ENCODE measurements around the gene PATJ.
A peak's percentile ranks its signal among the peaks of the same experiment; 100 is the strongest.
"Not testable (repeated sequence)": the region's sequence is repeated elsewhere in the genome, so short reads cannot be mapped to it uniquely, and the experiment has no call there.

Gene PATJ

DNA sequence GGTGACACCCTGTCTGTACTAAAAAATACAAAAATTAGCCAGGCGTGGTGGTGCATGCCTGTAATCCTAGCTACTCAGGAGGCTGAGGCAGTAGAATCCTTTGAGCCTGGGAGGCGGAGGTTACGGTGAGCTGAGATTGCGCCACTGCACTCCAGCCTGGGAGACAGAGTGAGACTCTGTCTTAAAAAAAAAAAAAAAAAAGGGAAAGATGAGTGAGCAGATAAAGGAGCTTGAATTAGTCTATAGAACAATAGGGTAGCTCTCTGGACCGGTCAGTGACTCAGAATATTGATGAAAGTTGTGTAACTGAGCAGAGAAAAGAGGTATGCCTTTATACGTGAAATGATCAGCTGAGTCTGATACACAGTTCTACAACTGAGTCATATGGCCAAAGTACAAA is 95.3 kb downstream of the PATJ start:
- DNase-seq = not testable (repeated sequence)

DNA sequence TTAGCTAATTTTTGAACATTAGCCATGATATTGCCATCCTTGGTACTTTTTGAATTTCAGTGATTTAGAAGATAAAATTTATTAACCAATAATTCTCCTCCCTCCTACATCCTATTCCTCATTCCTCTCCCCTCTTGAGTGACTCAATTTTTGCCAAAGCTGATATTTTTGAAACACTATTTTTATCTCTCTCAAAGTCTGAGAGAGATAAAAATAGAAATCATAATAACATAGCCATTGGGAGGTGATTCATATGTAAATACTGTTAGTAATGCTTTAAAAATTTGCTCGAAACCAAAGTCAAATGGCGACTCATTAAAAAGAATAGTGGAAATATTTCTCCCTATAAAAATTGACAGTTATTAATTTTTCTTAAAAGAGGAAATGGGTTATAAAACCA is 97.4 kb downstream of the PATJ start:
- no peak for DNase-seq

DNA sequence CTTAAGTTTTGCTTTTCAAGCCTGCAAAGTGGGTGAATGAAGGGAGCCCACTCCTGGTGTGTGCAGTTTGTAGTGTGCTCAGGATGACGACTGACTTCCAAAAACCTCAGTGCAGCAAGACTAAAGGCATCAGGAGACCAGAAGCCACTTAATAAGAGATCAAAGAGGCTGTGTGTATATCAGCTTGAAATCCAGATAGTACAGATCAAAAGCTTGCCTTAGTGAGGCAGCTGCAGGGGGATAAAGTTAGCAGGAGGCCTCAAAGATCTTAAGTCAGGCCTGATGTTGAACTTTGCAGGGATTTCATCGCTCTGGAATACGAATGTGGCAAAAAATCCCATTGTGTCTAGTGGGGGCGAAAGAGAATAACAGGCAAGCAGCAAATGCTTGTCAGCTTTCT is 99.8 kb downstream of the PATJ start:
- no peak for DNase-seq

DNA sequence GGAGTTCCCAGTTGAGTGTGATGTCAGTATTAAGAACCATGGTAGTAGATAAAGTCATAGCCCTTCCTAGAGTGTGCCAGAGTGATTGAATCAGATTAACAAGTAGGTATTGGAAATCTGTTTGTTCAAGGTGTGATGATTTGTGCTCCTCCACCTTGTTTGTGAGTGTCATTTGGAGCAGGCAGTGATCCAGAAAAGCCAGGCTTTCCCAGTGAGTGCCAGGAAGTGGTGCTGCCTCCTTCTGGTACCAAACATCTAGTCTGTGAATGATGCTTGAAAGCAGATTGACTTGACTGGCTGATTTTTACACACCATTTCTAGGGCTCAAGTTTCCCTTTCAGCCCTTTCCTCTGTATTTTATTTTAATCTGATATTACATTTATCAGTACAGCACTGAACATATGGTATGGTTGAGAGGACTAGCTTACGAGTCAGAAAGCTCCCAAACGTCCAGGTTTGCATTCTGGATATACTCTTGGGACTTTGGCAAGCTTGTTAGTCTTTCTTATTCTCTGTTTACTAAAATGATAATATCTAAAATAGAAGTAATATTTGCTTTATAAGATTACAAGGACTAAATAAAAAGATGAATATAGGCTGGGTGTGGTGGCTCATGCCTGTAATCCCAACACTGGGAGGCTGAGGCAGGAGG is 100.7 kb downstream of the PATJ start:
- no peak for DNase-seq

GRCh38 chr1:61844006-61844405 is 101.7 kb downstream of the PATJ start:
- DNase-seq = no peak

DNA sequence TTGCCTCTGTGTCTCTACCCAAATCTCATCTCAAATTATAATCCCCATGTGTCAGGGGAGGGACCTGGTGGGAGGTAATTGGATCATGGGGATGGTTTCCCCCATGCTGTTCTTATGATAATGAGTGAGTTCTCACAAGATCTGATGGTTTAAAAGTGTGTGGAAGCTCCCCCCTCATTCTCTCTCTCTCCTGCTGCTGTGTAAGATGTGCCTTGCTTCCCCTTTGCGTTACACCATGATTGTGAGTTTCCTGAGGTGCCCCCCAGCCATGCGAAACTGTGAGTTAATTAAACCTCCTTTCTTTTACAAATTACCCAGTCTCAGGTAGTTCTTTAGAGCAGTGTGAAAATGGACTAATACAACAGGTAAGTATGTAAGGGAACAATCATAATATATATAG is 102.4 kb downstream of the PATJ start:
- DNase-seq = not testable (repeated sequence)

DNA sequence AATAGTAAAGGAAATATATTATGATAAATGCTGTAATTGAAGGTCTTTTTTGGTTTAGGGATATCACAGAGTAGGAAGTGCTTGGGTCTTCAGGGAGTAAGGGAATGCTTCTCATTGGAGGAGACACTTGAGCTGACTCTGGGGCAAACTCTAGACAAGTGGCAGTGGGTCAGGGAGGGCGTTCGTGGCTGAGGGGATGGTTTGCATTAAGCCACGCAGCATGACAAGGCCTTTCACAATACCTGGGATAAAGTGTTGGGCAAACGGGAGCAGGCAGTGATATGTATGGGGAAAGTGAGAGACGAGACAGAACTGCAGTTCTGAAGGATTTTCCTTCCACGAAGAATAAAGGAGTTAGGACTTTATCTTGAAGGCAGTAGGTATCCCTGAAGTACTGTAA is 109.0 kb downstream of the PATJ start:
- no peak for DNase-seq

DNA sequence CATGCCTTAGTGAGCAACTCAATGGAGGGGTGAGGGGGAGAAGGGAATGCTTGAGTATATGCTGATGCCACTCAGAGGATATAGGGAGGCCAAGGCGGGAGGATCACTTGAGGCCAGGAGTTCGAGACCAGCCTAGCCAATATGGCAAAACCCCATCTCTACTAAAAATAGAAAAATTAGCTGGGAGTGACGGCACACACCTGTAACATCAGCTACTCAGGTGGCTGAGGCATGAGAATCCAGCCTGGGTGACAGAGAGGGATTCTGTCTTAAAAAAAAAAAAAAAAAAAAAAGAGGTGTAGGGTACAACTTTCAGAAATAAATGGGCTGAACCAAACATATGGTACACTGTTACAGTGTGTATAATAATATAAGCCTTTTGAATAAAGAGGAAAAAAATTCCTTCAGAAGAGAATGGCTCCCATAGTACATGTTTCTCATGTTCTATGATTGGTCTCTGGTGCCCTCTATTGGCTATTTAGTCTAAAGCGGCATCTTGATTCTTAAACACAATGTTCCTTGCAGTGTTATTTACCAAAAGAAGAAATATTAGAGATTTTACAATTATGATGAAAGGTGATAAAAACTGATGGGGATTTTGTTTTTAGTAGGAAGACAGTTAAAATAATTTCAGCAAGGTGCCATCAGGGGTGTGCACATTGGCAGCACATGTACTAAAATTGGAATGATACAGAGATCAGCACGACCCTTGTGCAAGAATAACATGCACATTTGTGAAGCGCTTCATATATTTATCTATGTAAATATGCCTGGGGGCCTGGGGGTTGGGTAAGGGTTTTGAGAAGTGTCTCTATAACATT is 109.8 kb downstream of the PATJ start:
- DNase-seq = peak; percentile 76

DNA sequence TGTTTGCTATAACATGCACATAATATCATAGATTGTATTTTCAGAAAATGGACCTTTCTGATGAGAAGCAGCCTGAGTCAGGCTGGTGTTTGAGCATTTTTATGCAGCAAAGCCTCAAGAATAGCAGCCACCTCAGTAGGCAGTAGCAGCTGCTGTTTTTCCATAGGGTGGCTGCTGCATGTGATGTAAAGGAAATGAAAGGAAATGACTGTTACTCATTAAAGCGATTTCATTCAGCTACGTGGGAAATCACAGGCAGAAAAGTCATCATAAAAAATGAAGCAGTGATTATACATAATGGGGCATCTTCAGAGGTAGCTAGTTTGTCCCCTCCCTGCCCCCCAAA is 110.4 kb downstream of the PATJ start:
- DNase-seq = no peak

GRCh38 chr1:61853583-61853982 is 111.3 kb downstream of the PATJ start:
- DNase-seq = peak; percentile 20

GRCh38 chr1:61864489-61864888 is 122.2 kb downstream of the PATJ start:
- no peak for DNase-seq

- no peak for DNase-seq
Measured at GRCh38 chr1:61865646-61866220, 123.5 kb downstream of the PATJ start.

- DNase-seq = no peak
Measured at GRCh38 chr1:61869691-61870109, 127.4 kb downstream of the PATJ start.

GRCh38 chr1:61872206-61872605 is 129.9 kb downstream of the PATJ start:
- DNase-seq = no peak

DNA sequence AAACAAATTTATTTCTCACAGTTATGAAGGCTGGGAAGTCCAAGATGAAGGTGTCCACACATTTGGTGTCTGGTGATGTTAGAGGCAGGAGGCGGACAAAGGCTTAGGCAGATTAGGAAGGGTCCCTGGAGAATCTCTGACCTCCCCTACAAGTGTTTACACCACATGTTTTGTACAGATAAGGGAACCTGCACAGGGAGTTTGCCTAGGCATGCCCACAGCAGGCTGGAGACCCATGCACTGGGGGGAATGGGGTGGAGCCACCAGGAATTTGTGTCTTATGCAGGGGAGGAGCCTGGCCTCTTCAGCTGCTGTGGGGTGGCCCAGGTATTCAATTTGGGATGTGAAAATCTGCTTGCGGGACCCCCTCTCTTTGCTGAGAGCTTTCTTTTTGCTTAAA is 131.3 kb downstream of the PATJ start:
- DNase-seq = no peak

GRCh38 chr1:61873994-61874393 is 131.7 kb downstream of the PATJ start:
- no peak for DNase-seq

- DNase-seq = no peak
Measured at GRCh38 chr1:61875198-61875597, 132.9 kb downstream of the PATJ start.

GRCh38 chr1:61879887-61880474 is 137.7 kb downstream of the PATJ start:
- not testable (repeated sequence) for DNase-seq

DNA sequence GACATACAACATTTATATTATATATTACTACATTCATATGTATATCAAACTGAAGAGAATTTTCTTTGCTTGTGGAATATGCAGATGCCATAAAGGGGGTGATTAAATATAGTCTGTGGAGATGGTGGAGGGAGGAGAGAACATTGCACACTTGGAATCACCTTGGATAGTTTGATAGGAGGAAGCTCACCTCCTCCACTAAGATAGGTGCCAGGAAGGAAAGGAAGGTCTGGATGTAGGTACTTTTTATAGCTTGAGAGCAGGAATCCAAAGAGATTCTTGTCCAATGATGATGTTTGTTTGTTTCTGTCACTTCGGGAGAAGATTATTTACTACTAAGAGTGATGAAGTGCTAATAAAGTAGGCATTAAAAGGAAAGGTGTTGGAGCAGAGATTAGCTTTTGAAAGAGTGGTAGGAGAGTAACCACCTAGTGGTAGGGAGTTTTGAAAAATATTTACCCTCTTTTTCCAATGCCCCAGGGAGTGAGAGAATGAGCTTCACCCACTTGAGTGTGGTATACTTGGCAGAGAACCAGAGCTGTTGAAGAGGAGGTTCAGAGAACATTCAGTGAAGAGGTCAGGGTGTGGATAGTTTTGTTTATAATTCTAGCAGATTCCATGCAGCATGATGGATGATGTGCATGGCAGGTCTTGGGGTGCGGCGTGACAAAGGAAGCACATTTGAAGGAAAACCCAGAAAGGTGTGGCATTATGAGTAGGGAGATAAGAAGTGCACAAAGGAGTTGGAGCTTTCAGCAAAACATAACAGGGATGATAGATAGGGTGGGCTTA is 145.0 kb downstream of the PATJ start:
- peak; percentile 96 for DNase-seq

GRCh38 chr1:61887931-61888564 is 145.8 kb downstream of the PATJ start:
- no peak for DNase-seq

- no peak for DNase-seq
Measured at GRCh38 chr1:61888808-61889207, 146.5 kb downstream of the PATJ start.

- DNase-seq = not testable (repeated sequence)
Measured at GRCh38 chr1:61890435-61890834, 148.2 kb downstream of the PATJ start.

DNA sequence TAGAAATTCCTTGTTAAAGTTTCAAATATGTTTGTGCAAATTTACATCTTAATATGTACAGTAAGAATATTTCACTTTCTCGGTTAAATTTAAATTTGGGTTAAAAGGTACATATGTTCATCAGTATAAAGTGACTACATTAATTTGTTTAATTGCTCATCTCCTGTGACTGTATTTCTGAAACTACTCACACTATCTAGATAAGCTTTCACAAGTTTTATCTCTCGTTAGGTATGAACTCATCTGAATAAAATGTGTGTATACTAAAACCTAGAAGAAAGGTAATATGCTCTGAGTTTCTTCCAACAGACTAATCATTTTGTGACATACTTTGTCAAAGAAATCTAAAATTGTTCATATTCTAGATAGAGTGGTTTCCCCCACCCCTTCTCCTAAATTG is 150.7 kb downstream of the PATJ start:
- no peak for DNase-seq
